ENCODE data around the gene CYB561.

The CYB561 gene

GRCh38 chr17:63447471-63448009, 1.4 kb upstream of the CYB561 start:
- DNase-seq, result peak; percentile 49

- DNase-seq, result peak; percentile 66
These were observed 806 bp upstream of the CYB561 start for GRCh38 chr17:63446753-63447470.

GRCh38 chr17:63445571-63445953, 544 bp downstream of the CYB561 start:
- DNase-seq, result peak; percentile 37

- DNase-seq, result no peak
These were observed 1.0 kb downstream of the CYB561 start for GRCh38 chr17:63445065-63445464.

GRCh38 chr17:63444457-63444856, 1.6 kb downstream of the CYB561 start:
- no peak for DNase-seq

- no peak for DNase-seq
These were observed 3.1 kb downstream of the CYB561 start for GRCh38 chr17:63443053-63443452.

- no peak for DNase-seq
These were observed 3.5 kb downstream of the CYB561 start for GRCh38 chr17:63442549-63443035.

- no peak for DNase-seq
These were observed 4.0 kb downstream of the CYB561 start for GRCh38 chr17:63442074-63442473.

- DNase-seq, result no peak
These were observed 4.5 kb downstream of the CYB561 start for GRCh38 chr17:63441654-63442053.

- DNase-seq, result no peak
These were observed 5.3 kb downstream of the CYB561 start for GRCh38 chr17:63440770-63441335.

GRCh38 chr17:63440127-63440769, 5.9 kb downstream of the CYB561 start:
- no peak for DNase-seq

GRCh38 chr17:63439687-63440086, 6.4 kb downstream of the CYB561 start:
- DNase-seq, result no peak

- DNase-seq, result no peak
These were observed 7.7 kb downstream of the CYB561 start for GRCh38 chr17:63438092-63439051.

GRCh38 chr17:63437287-63438091, 8.6 kb downstream of the CYB561 start:
- no peak for DNase-seq

GRCh38 chr17:63436523-63437110, 9.5 kb downstream of the CYB561 start:
- DNase-seq, result no peak

- peak; percentile 87 for DNase-seq
These were observed 10.2 kb downstream of the CYB561 start for GRCh38 chr17:63435681-63436522.

GRCh38 chr17:63434951-63435571, 11.0 kb downstream of the CYB561 start:
- DNase-seq, result peak; percentile 72

GRCh38 chr17:63433746-63434591, 12.1 kb downstream of the CYB561 start:
- no peak for DNase-seq
